NCI-H1436 treated with DMSO at 0.1 percent for 48 hours (cell line): ENCODE data around the gene ZNF746.

ENCODE experiments used
- DNase-seq: peaks from one replicate; lab custom pipeline; 2025; lab: John Stamatoyannopoulos, UW

ZNF746 gene

GRCh38 chr7:149427096-149427680 lies 70.4 kb downstream of the ZNF746 start:
- no peak for DNase-seq

- no peak for DNase-seq
Observed at GRCh38 chr7:149423449-149424110, 74.0 kb downstream of the ZNF746 start.

- no peak for DNase-seq
Observed at GRCh38 chr7:149422914-149423301, 74.7 kb downstream of the ZNF746 start.
